CD1c-positive myeloid dendritic cell (primary cell): Measurements from ENCODE around the gene GNAS-AS1.

Experiments
- DNase-seq: peaks from one replicate; pipeline ENCODE4 v3.0.0-alpha.2; 2016; ENCODE audit errors: extremely low spot score

Gene GNAS-AS1

DNA sequence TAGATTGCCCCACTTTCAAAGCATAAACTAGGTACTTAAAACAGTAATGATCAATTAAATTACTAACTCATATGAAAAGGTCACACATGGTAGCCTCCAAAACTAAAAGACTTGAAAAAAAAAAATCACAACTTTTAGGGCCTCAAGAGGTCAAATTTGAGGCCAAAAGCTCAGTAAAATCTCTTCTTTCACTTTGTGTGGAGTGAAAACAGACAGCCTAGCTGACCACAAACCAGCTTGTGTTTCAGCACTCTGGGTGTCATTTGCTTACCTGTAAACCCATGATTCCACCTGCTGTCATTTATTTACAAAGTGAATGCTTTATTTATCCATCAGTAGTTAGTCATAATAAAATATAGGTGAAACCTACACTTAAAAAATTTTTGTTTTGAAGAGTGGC lies 35.8 kb upstream of the GNAS-AS1 start:
- DNase-seq: no peak

- peak; percentile 72 for DNase-seq
These were observed 34.3 kb upstream of the GNAS-AS1 start for GRCh38 chr20:58884966-58885365.

DNA sequence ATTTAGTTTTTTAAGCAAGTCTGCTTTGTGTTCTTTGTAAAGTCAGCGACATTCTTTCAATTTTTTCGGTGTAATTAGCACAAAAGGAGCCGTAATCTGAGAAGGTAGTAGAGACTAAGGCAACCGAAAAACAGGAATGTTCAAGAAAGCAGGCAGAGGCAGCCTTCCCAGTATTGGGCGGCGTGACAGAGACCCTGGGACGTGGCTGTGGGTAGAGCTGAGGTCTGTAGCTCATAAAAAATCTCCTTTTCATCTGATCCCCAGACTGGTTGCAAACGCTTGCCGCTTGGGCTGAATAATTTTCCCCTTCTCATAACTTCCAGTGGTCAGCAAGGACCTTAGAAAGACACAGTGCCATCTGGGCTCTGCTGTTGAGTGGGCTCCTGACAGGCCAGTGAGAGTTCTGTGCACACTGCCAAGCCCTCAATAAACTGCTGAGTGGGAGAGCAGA lies 32.6 kb upstream of the GNAS-AS1 start:
- no peak for DNase-seq

DNA sequence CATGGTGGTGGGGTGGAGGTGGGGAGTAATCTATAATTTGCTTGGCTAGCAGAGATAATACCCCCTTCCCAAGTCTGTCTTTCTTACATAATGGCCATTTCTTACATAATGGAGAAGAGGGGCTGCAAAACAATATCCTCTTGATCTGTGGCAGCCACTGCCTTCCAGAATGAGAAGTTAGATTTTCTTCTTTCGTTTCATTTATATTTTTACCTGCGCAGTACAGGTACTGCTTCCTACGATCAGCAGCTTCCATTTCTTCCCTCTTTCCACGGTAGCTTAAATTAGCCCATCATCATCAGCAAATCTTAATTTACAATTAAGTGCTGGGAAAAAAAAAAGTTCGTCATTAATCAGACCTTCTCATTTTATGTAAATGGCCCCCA lies 32.0 kb upstream of the GNAS-AS1 start:
- no peak for DNase-seq

DNA sequence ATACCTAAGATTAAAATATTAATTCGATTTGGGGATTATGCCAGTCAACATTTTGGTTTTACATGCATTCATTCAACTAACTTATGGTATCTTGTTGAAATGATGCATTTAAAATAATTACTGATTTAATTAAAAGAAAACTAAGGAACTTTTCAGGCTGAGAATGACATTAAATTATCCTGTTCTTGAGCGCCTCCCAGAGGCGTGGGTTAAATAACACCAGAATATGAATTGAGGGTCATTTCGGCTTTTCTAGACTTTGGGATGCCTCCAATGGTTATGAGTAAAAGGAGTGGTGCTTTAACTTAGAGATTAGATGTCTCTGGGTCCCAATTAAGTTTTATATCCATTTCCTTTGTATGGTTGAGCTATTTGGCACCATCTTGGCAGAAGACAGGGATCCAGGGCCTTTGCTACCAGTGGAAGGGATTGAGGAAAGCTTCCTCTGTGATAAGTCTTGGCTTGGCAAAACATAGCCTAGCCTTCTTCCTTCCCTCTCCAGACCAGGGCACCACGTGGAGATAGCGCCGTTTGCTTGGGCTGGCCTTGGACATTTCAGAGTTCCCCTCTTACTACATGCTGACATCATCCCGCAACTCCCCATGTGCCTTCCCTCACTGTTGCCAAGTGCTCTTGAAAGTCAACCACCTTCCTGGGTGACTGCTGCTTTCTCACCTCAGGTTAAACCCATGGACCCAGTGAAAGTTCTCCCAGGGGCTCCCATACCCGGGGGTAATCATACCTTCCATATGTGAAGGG lies 30.5 kb upstream of the GNAS-AS1 start:
- peak; percentile 54 for DNase-seq

DNA sequence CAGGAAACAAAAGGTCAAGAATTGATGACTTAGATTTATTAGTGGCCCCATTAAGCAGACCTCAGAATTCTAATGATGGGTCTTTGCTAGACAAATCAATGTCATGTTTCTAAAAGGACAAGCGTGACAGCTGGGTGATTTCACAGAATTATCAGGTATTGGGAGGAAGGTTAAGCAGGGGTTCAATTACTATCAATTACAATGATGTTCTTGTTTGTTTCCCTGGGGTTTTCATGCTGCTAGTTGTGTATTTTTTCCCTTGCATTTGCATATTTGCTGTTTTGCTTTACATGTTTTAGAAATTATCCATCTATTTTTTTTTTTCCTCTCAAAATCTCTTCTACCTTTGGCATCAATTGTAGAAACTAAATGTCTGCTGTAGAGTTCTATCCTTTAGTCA lies 29.7 kb upstream of the GNAS-AS1 start:
- no peak for DNase-seq

GRCh38 chr20:58878399-58878798 lies 27.7 kb upstream of the GNAS-AS1 start:
- no peak for DNase-seq

DNA sequence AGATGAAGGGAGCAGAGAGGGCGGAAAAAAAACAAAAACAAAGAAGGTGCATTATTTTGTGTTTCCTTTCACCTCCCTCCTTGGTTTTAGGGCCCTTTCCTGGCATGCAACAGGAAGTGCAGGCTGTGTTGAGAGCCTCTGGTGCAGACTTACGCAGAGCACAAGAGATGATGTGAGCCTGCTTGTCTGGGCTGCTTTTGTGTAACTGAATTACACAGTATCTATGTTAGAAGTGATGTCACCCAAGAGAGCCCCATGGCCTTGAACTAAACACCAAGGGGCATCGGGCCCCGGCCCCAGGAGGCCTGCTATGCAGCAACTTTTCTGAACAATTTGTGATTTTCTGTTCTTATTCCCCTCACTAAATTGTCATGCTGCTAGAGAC lies 27.3 kb upstream of the GNAS-AS1 start:
- DNase-seq: no peak

DNA sequence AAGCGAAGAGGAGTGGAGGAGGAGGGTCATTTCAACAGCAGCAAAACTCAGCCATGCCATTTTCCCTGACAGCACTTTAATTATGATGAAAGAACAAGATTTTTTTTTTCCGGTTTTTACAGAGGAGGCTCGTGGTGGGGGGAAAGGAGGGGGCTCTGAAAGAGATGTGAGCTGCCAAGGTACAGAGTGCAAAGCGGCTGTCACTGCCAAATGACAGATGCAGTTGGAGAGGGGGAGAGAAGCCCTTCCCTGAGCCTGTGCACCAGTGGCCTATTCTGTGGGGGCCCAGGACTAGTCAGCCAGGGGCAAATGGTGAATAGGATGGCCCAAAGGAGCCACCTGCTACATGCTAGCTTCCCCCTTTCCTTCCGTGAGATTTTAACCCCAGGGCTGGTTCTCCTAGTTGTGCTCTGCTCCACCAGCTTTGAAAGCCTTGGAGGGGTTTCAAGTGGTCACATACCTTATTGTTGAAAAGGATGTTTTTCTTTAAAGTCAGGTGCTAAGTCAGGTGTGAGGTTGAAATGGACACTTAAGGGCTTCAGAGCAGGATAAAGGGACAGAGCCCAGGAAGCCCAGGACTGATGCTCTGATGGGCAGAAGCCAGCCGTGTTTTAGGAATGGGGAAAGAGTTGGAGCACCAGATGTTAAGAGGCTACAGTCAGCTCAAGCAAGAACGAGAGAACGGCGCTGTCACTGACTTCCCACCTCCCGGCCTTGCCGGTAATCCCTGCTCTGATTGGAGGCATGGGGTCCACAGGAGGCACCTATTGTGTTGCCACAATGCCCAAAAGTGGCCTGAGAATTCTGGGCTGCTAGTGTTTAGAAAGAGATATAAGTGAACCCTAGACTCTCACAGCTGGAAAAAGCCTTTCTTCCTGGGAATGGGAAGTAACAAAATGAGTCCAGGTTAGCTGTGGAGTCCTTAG lies 26.6 kb upstream of the GNAS-AS1 start:
- DNase-seq: no peak

GRCh38 chr20:58876437-58876836 lies 25.7 kb upstream of the GNAS-AS1 start:
- no peak for DNase-seq

GRCh38 chr20:58875541-58876134 lies 24.9 kb upstream of the GNAS-AS1 start:
- no peak for DNase-seq

GRCh38 chr20:58875111-58875510 lies 24.4 kb upstream of the GNAS-AS1 start:
- DNase-seq: no peak

DNA sequence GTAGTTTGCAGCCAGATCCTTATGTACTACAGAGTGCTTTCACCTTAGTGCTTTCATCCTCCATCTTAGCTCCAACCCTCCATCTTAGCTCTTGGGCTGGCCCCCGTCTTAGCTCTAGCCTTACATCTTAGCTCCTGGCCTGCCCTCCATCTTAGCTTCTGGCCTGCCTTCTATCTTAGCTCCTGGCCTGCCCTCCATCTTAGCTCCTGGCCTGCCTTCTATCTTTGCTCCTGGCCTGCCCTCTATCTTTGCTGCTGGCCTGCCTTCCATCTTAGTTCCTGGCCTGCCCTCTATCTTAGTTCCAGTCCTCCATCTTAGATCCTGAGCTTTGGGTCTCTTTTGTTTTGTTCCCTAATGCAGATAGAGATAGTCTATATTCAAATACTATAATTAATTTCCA lies 23.8 kb upstream of the GNAS-AS1 start:
- DNase-seq: no peak

- DNase-seq: no peak
These were observed 20.9 kb upstream of the GNAS-AS1 start for GRCh38 chr20:58871533-58872102.

DNA sequence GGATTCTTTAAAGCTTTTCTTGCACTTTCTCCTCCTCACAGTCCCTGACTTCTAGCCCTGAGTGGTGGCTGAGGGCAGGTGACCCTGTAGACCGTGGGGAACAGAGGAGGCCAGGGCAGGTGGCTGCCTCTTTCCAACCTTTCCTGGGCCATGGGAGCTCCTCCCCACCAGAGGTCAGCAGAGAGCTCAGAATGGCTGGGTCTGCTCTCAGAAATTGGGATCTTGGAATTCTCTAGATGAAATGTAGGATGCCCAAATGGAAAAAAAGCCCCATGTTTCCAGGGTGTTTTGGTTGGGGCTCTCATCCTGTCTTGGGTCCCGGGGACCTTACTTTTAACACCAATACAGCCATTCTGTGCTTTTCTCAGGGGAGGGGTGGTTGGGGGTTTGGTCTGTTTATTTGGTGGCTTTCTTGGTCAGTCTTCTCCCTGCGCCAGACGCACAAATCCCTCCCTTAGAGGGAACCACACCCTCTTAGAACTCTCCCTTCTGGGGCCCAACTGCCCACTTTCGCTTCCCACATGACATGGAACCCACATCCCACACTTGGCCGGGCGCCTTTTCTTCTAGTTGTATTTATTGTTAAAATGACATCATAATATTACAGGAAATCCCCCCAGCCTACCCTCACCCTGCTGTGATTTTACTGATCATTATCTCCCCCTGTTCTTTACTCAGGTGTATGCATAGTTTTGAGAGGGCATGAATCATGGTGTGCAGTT lies 19.8 kb upstream of the GNAS-AS1 start:
- DNase-seq: peak; percentile 60

DNA sequence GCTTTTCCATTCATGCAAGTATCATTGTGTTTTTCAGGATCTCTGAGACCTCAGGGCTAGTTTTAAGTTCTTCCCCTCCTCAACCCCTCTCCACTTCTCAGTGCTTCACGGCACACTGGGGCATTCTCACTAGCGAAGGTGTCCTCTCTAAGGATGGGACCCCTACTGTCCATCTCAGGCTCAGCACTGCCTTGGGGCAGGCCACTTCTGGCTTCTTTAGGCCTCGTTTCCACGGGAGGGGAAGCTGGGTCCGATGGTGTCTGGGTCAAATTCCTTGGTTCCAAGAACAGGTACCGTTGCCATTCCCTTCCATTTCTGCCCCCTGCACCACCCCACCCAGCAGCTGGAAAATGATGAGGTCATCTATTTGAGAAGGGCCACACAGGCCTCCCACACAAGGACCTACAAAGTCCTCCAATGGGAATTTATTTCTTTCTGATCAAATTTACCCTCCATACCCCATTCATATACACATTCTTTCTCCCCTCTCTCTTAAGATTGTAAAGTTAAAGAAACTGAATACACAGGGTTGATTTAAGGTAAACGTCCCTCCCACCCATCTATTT lies 19.0 kb upstream of the GNAS-AS1 start:
- no peak for DNase-seq

- DNase-seq: no peak
These were observed 18.1 kb upstream of the GNAS-AS1 start for GRCh38 chr20:58868795-58869194.

DNA sequence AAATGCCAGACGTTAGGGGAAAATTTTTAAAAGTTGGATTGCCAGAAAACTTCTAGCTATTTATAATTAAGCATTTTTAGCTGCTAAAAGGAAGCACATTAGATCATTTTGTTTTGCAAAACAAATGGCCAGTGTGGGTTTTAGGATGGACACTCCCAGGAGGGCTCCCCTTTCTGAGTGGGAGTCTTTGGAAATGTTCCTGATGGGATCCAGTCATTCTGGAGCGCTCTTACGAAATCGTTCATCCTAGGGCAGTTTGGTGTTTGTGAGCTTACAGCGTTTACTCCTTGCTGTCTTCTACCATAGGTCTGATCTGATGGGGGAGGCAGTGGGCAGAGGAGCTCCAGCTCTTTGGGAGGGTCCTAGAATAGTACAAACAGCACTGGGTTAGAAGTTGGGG lies 16.5 kb upstream of the GNAS-AS1 start:
- DNase-seq: no peak

DNA sequence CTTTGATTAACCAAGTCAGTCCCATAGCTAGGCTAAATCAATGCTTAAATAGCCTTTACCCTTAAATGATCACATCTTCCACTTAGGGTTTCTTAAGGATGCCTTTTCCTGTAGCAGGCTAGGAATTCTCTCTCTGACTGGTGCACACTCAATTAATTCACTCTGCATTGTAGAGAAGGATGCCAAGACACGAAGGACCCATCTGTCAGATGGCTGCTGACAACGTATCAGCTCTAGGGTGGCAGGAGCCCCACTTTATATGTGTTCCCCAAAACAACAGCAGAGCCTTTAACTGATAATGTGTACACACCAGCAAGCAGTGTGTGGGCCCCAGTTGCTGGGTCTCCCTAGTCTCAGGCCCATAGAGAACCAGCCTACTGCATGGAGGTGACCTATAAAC lies 15.1 kb upstream of the GNAS-AS1 start:
- DNase-seq: no peak

GRCh38 chr20:58864346-58864745 lies 13.6 kb upstream of the GNAS-AS1 start:
- no peak for DNase-seq
